Panc1 (cell line): Measurements from ENCODE around the gene LENEP.

ENCODE experiments used
- CTCF ChIP-seq: fragments of 450-650 bp; IDR thresholded peaks from 2 replicates; pipeline ENCODE4 v1.5.1; 2017; ENCODE audit warnings: mild to moderate bottlenecking
- POLR2AphosphoS5 ChIP-seq: IDR thresholded peaks from 2 replicates; pipeline ENCODE4 v1.6.1; 2012; ENCODE audit warnings: mild to moderate bottlenecking, low read depth, low read length, moderate library complexity

GRCh38 chr1:155026588-155026987 is 33.2 kb downstream of the LENEP start:
- TF ChIP-seq CTCF (no peak), POLR2AphosphoS5 (no peak)
